ENCODE results near the gene SZT2.
"Not testable (repeated sequence)": the region's sequence is repeated elsewhere in the genome, so short reads cannot be mapped to it uniquely, and the experiment has no call there.

The SZT2 gene

GRCh38 chr1:43367026-43367903, 22.4 kb upstream of the SZT2 start:
- DNase-seq (ENCODE audit: low read depth), result no peak
- peak overlapping the region; percentile 69 for H3K4me3 ChIP-seq (replicated peaks; ENCODE audit: low read depth, low read length)
- TF ChIP-seq CTCF (IDR thresholded peaks at IDR 0.05; ENCODE audit: low read length, missing control alignments), result no peak

- H3K4me3 ChIP-seq (replicated peaks; ENCODE audit: low read depth, low read length), result peak within 1 kb of the TSS; percentile 69
- DNase-seq (ENCODE audit: low read depth), result peak; percentile 83
- peak; percentile 21 for TF ChIP-seq CTCF (IDR thresholded peaks at IDR 0.05; ENCODE audit: low read length, missing control alignments)
Measured at GRCh38 chr1:43367904-43368645, 21.6 kb upstream of the SZT2 start, which contains the start of gene ELOVL1. TSS of gene ELOVL1 (minus strand) at chr1:43368011. CDS start at chr1:43365609, 2,402 bp downstream.

GRCh38 chr1:43368646-43369020, 21.1 kb upstream of the SZT2 start:
- no peak for DNase-seq (ENCODE audit: low read depth)

GRCh38 chr1:43369779-43370178, 19.9 kb upstream of the SZT2 start:
- DNase-seq (ENCODE audit: low read depth); H3K4me3 ChIP-seq (replicated peaks; ENCODE audit: low read depth, low read length): not testable (repeated sequence)

More at GRCh38 chr1:43368646-43369020, 21.1 kb upstream of the SZT2 start:
- TF ChIP-seq CTCF (IDR thresholded peaks at IDR 0.05; ENCODE audit: low read length, missing control alignments), result no peak
- H3K4me3 ChIP-seq (replicated peaks; ENCODE audit: low read depth, low read length), result peak overlapping the region; percentile 69

GRCh38 chr1:43370564-43370963, 19.1 kb upstream of the SZT2 start:
- no peak for DNase-seq (ENCODE audit: low read depth)
- H3K4me3 ChIP-seq (replicated peaks; ENCODE audit: low read depth, low read length), result no peak overlapping the region
- TF ChIP-seq CTCF (IDR thresholded peaks at IDR 0.05; ENCODE audit: low read length, missing control alignments), result no peak

GRCh38 chr1:43372172-43372571, 17.5 kb upstream of the SZT2 start:
- no peak for TF ChIP-seq CTCF (IDR thresholded peaks at IDR 0.05; ENCODE audit: low read length, missing control alignments)
- H3K4me3 ChIP-seq (replicated peaks; ENCODE audit: low read depth, low read length), result no peak overlapping the region
- no peak for DNase-seq (ENCODE audit: low read depth)
